Measurements from ENCODE around the gene LCMT1. TPM values are rescaled to one million over a fixed set of nuclear protein-coding genes. Genes with fewer than 3 reads are reported as not detected.

LCMT1 gene
- total and polyA plus RNA-seq, 2 donors (not counting 1 experiment from before 2014, with no cell fraction given): 40.8 to 45.8 TPM

- DNase-seq (ENCODE audit: low read depth in 2 of 2): no peak
- H3K4me3 ChIP-seq (replicated peaks in 1 of 4; ENCODE audit: control extremely low read depth in 1 of 4, insufficient read depth in 1 of 4, low read depth in 3 of 4, low read length in 4 of 4): no peak overlapping the region
- no peaks in the 10 kb centered on the region for H3K36me3 ChIP-seq (ENCODE audit: control insufficient read depth, insufficient read depth, low read length)
- H3K27ac ChIP-seq (ENCODE audit: insufficient read depth, low read length): no peak overlapping the region
- TF ChIP-seq EZH2 (IDR thresholded peaks at IDR 0.05; ENCODE audit: low read length, missing control alignments) (no peak), CTCF (conservative IDR thresholded peaks at IDR 0.05 in 1 of 2, IDR thresholded peaks at IDR 0.05 in 1 of 2; ENCODE audit: low read depth in 1 of 2, low read length in 2 of 2) (no peak)
- no peaks in the 10 kb centered on the region for H3K79me2 ChIP-seq (ENCODE audit: control insufficient read depth, insufficient read depth, low read length)
- no peak overlapping the region for H2AFZ ChIP-seq (ENCODE audit: low read length)
- no peak overlapping the region for H3K4me2 ChIP-seq (ENCODE audit: extremely low read depth, insufficient read depth, low read length)
- no peaks in the 10 kb centered on the region for H3K27me3 ChIP-seq (ENCODE audit: control insufficient read depth, insufficient read depth, low read length)
- H4K20me1 ChIP-seq (ENCODE audit: control insufficient read depth, extremely low read depth, insufficient read depth, low read length): no peaks in the 10 kb centered on the region
- H3K4me1 ChIP-seq (ENCODE audit: control insufficient read depth, extremely low read depth, insufficient read depth, low read length): no peaks in the 10 kb centered on the region
- H3K9ac ChIP-seq (ENCODE audit: insufficient read depth, low read length): no peak overlapping the region
- no peaks in the 10 kb centered on the region for H3K9me3 ChIP-seq (ENCODE audit: control insufficient read depth, insufficient read depth, low read depth, low read length)
Observed at GRCh38 chr16:25199457-25199856, 87.9 kb downstream of the LCMT1 start.

- no peaks in the 10 kb centered on the region for H3K4me1 ChIP-seq (ENCODE audit: control insufficient read depth, extremely low read depth, insufficient read depth, low read length)
- no peaks in the 10 kb centered on the region for H3K9me3 ChIP-seq (ENCODE audit: control insufficient read depth, insufficient read depth, low read depth, low read length)
- no peak overlapping the region for H3K4me2 ChIP-seq (ENCODE audit: extremely low read depth, insufficient read depth, low read length)
- no peak overlapping the region for H3K27ac ChIP-seq (ENCODE audit: insufficient read depth, low read length)
- no peak overlapping the region for H3K4me3 ChIP-seq (replicated peaks in 1 of 4; ENCODE audit: control extremely low read depth in 1 of 4, insufficient read depth in 1 of 4, low read depth in 3 of 4, low read length in 4 of 4)
- no peaks in the 10 kb centered on the region for H3K79me2 ChIP-seq (ENCODE audit: control insufficient read depth, insufficient read depth, low read length)
- no peak overlapping the region for H3K9ac ChIP-seq (ENCODE audit: insufficient read depth, low read length)
- H3K27me3 ChIP-seq (ENCODE audit: control insufficient read depth, insufficient read depth, low read length): peaks cover 3% of the 10 kb centered on the region
- H2AFZ ChIP-seq (ENCODE audit: low read length): no peak overlapping the region
- no peaks in the 10 kb centered on the region for H4K20me1 ChIP-seq (ENCODE audit: control insufficient read depth, extremely low read depth, insufficient read depth, low read length)
- no peaks in the 10 kb centered on the region for H3K36me3 ChIP-seq (ENCODE audit: control insufficient read depth, insufficient read depth, low read length)
- peak; percentile 36 to 87 for DNase-seq (ENCODE audit: low read depth in 2 of 2)
- TF ChIP-seq CTCF (conservative IDR thresholded peaks at IDR 0.05 in 1 of 2, IDR thresholded peaks at IDR 0.05 in 1 of 2; ENCODE audit: low read depth in 1 of 2, low read length in 2 of 2): no peak
- no peak for TF ChIP-seq EZH2 (IDR thresholded peaks at IDR 0.05; ENCODE audit: low read length, missing control alignments)
Observed at GRCh38 chr16:25210758-25211157, 99.2 kb downstream of the LCMT1 start.

GRCh38 chr16:25212636-25213035 lies 101.1 kb downstream of the LCMT1 start:
- Histone ChIP-seq H3K36me3 (ENCODE audit: control insufficient read depth, insufficient read depth, low read length) (no peaks in the 10 kb centered on the region), H3K4me1 (ENCODE audit: control insufficient read depth, extremely low read depth, insufficient read depth, low read length) (no peaks in the 10 kb centered on the region), H3K4me2 (ENCODE audit: extremely low read depth, insufficient read depth, low read length) (no peak overlapping the region), H3K4me3 (replicated peaks in 1 of 4; ENCODE audit: control extremely low read depth in 1 of 4, insufficient read depth in 1 of 4, low read depth in 3 of 4, low read length in 4 of 4) (no peak overlapping the region), H3K9me3 (ENCODE audit: control insufficient read depth, insufficient read depth, low read depth, low read length) (no peaks in the 10 kb centered on the region), H3K27ac (ENCODE audit: insufficient read depth, low read length) (no peak overlapping the region), H3K9ac (ENCODE audit: insufficient read depth, low read length) (no peak overlapping the region), H3K79me2 (ENCODE audit: control insufficient read depth, insufficient read depth, low read length) (no peaks in the 10 kb centered on the region), H3K27me3 (ENCODE audit: control insufficient read depth, insufficient read depth, low read length) (peaks cover 3% of the 10 kb centered on the region), H2AFZ (ENCODE audit: low read length) (no peak overlapping the region), H4K20me1 (ENCODE audit: control insufficient read depth, extremely low read depth, insufficient read depth, low read length) (no peaks in the 10 kb centered on the region)
- peak in 1 of 2 donors; percentile 23 for DNase-seq (ENCODE audit: low read depth in 2 of 2)
- no peak for TF ChIP-seq CTCF (conservative IDR thresholded peaks at IDR 0.05 in 1 of 2, IDR thresholded peaks at IDR 0.05 in 1 of 2; ENCODE audit: low read depth in 1 of 2, low read length in 2 of 2)
- TF ChIP-seq EZH2 (IDR thresholded peaks at IDR 0.05; ENCODE audit: low read length, missing control alignments): no peak
